Suprapubic skin (tissue), 4 donors: Measurements from ENCODE around the gene CNIH2.

Experiments used
- POLR2A ChIP-seq, 2 donors: fragments of 450-650 bp; IDR thresholded peaks; one replicate each; pipeline ENCODE4 v1.6.1; 2017; ENCODE audit warnings: antibody characterized with exemption in 2 of 2, mild to moderate bottlenecking in 2 of 2, moderate library complexity in 2 of 2
- POLR2AphosphoS5 ChIP-seq, 3 donors: sonication (generic); formaldehyde crosslinking; IDR thresholded peaks; one replicate each; pipeline ENCODE4 v1.6.1; 2017; ENCODE audit warnings: antibody characterized with exemption in 3 of 3
- TF ChIP-seq, protein P1 (sequence below), 2 donors: fragments of 200-600 bp in 1 of 2; fragments of 450-650 bp in 1 of 2; sonication (generic) in 1 of 2; IDR thresholded peaks; one replicate each; pipeline ENCODE4 v1.5.1; 2016 to 2019; ENCODE audit warnings: antibody characterized with exemption in 2 of 2, mild to moderate bottlenecking in 1 of 2, moderate library complexity in 1 of 2

DNA sequence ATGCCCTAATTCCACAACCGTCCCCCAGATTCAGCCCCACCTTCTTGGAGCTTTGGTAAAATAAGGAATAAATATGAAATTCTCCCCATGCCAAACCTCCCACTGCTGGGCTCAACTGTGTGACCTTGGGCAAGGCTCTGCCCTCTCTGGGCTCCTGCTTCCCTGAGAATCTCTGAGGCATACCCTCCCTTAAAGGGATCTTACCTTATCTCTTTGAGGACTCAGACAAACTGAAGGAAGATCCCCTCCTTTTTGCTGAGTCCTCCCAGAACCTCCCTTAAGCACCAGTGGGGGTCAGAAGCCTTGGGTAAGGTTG is 36.2 kb downstream of the CNIH2 start:
- TF ChIP-seq, protein P1, sequence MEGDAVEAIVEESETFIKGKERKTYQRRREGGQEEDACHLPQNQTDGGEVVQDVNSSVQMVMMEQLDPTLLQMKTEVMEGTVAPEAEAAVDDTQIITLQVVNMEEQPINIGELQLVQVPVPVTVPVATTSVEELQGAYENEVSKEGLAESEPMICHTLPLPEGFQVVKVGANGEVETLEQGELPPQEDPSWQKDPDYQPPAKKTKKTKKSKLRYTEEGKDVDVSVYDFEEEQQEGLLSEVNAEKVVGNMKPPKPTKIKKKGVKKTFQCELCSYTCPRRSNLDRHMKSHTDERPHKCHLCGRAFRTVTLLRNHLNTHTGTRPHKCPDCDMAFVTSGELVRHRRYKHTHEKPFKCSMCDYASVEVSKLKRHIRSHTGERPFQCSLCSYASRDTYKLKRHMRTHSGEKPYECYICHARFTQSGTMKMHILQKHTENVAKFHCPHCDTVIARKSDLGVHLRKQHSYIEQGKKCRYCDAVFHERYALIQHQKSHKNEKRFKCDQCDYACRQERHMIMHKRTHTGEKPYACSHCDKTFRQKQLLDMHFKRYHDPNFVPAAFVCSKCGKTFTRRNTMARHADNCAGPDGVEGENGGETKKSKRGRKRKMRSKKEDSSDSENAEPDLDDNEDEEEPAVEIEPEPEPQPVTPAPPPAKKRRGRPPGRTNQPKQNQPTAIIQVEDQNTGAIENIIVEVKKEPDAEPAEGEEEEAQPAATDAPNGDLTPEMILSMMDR (IDR thresholded peaks at IDR 0.05), result no peak
- no peak for TF ChIP-seq POLR2A (IDR thresholded peaks at IDR 0.05)
- TF ChIP-seq POLR2AphosphoS5 (IDR thresholded peaks at IDR 0.05), result no peak
